ENCODE results near the gene KRTAP19-4. TPM values are rescaled to one million over a fixed set of nuclear protein-coding genes. Genes with fewer than 3 reads are reported as not detected.

KRTAP19-4 gene
- polyA plus RNA-seq, 1 donor (not counting 4 experiments of a cell fraction or from before 2014, with no cell fraction given) = not detected

- DNase-seq (ENCODE audit: low read depth, low spot score) = no peak
Observed at GRCh38 chr21:30480145-30480544, 16.8 kb downstream of the KRTAP19-4 start, which contains the start of gene KRTAP19-1. KRTAP19-1 (minus strand) TSS chr21:30480367; CDS start chr21:30480317, 50 bp downstream.

GRCh38 chr21:30479259-30479658 is 17.7 kb downstream of the KRTAP19-4 start:
- H4K20me1 ChIP-seq (ENCODE audit: control insufficient read depth, extremely low read depth, insufficient read depth, low read length) = no peaks in the 10 kb centered on the region
- no peak overlapping the region for H3K4me3 ChIP-seq (ENCODE audit: control insufficient read depth in 2 of 3, extremely low read depth in 1 of 3, insufficient read depth in 2 of 3, low read depth in 1 of 3, low read length in 3 of 3)
- H3K4me1 ChIP-seq (ENCODE audit: control insufficient read depth, extremely low read depth, insufficient read depth, low read length) = peaks cover 8% of the 10 kb centered on the region
- H3K79me2 ChIP-seq (ENCODE audit: control insufficient read depth, insufficient read depth, low read length) = no peaks in the 10 kb centered on the region
- no peaks in the 10 kb centered on the region for H3K36me3 ChIP-seq (ENCODE audit: control insufficient read depth in 2 of 2, extremely low read depth in 1 of 2, insufficient read depth in 2 of 2, low read length in 2 of 2)
- no peak overlapping the region for H3K4me2 ChIP-seq (ENCODE audit: control insufficient read depth, extremely low read depth, insufficient read depth, low read depth, low read length)
- no peak for DNase-seq (ENCODE audit: low read depth, low spot score)
- no peaks in the 10 kb centered on the region for H3K9me1 ChIP-seq (ENCODE audit: control insufficient read depth, extremely low read depth, insufficient read depth, low read length)
- H3K27me3 ChIP-seq (ENCODE audit: control insufficient read depth, extremely low read depth, insufficient read depth, low read length) = no peaks in the 10 kb centered on the region
- H3K9ac ChIP-seq (ENCODE audit: control insufficient read depth, extremely low read depth, insufficient read depth, low read length) = no peak overlapping the region
- no peak for TF ChIP-seq EZH2 (IDR thresholded peaks at IDR 0.05; ENCODE audit: low read length)
- TF ChIP-seq, protein P1, sequence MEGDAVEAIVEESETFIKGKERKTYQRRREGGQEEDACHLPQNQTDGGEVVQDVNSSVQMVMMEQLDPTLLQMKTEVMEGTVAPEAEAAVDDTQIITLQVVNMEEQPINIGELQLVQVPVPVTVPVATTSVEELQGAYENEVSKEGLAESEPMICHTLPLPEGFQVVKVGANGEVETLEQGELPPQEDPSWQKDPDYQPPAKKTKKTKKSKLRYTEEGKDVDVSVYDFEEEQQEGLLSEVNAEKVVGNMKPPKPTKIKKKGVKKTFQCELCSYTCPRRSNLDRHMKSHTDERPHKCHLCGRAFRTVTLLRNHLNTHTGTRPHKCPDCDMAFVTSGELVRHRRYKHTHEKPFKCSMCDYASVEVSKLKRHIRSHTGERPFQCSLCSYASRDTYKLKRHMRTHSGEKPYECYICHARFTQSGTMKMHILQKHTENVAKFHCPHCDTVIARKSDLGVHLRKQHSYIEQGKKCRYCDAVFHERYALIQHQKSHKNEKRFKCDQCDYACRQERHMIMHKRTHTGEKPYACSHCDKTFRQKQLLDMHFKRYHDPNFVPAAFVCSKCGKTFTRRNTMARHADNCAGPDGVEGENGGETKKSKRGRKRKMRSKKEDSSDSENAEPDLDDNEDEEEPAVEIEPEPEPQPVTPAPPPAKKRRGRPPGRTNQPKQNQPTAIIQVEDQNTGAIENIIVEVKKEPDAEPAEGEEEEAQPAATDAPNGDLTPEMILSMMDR (optimal IDR thresholded peaks at IDR 0.05 in 1 of 3, IDR thresholded peaks at IDR 0.05 in 1 of 3, conservative IDR thresholded peaks at IDR 0.05 in 1 of 3; ENCODE audit: extremely low read depth in 1 of 3, insufficient read depth in 2 of 3, low read length in 3 of 3) = no peak
- no peaks in the 10 kb centered on the region for H3K9me3 ChIP-seq (ENCODE audit: control insufficient read depth, low read depth, low read length)
- no peak overlapping the region for H3K27ac ChIP-seq (ENCODE audit: control insufficient read depth, insufficient read depth, low read length)
- dilution Hi-C loops (cut with MboI; ENCODE audit: extremely low pct_ligation_motif_present, low sequenced_read_pairs) = no loop called here
- no peak overlapping the region for H2AFZ ChIP-seq (ENCODE audit: control insufficient read depth, low read length)
- no peak for FAIRE-seq

More at GRCh38 chr21:30480145-30480544, 16.8 kb downstream of the KRTAP19-4 start, which contains the start of gene KRTAP19-1:
- dilution Hi-C loops (cut with MboI; ENCODE audit: extremely low pct_ligation_motif_present, low sequenced_read_pairs) = no loop called here
- no peaks in the 10 kb centered on the region for H3K9me1 ChIP-seq (ENCODE audit: control insufficient read depth, extremely low read depth, insufficient read depth, low read length)
- no peak within 1 kb of the TSS for H3K4me2 ChIP-seq (ENCODE audit: control insufficient read depth, extremely low read depth, insufficient read depth, low read depth, low read length)
- FAIRE-seq = peak; percentile 5
- no peaks in the 10 kb centered on the region for H3K27me3 ChIP-seq (ENCODE audit: control insufficient read depth, extremely low read depth, insufficient read depth, low read length)
- no peak within 1 kb of the TSS for H3K27ac ChIP-seq (ENCODE audit: control insufficient read depth, insufficient read depth, low read length)
- no peaks in the 10 kb centered on the region for H3K36me3 ChIP-seq (ENCODE audit: control insufficient read depth in 2 of 2, extremely low read depth in 1 of 2, insufficient read depth in 2 of 2, low read length in 2 of 2)
- no peak within 1 kb of the TSS for H3K9ac ChIP-seq (ENCODE audit: control insufficient read depth, extremely low read depth, insufficient read depth, low read length)
- H3K4me3 ChIP-seq (ENCODE audit: control insufficient read depth in 2 of 3, extremely low read depth in 1 of 3, insufficient read depth in 2 of 3, low read depth in 1 of 3, low read length in 3 of 3) = no peak within 1 kb of the TSS
- no peaks in the 10 kb centered on the region for H3K9me3 ChIP-seq (ENCODE audit: control insufficient read depth, low read depth, low read length)
- H4K20me1 ChIP-seq (ENCODE audit: control insufficient read depth, extremely low read depth, insufficient read depth, low read length) = no peaks in the 10 kb centered on the region
- TF ChIP-seq EZH2 (IDR thresholded peaks at IDR 0.05; ENCODE audit: low read length) = no peak
- TF ChIP-seq, protein P1 (optimal IDR thresholded peaks at IDR 0.05 in 1 of 3, IDR thresholded peaks at IDR 0.05 in 1 of 3, conservative IDR thresholded peaks at IDR 0.05 in 1 of 3; ENCODE audit: extremely low read depth in 1 of 3, insufficient read depth in 2 of 3, low read length in 3 of 3) = no peak
- no peaks in the 10 kb centered on the region for H3K79me2 ChIP-seq (ENCODE audit: control insufficient read depth, insufficient read depth, low read length)
- H3K4me1 ChIP-seq (ENCODE audit: control insufficient read depth, extremely low read depth, insufficient read depth, low read length) = peaks cover 8% of the 10 kb centered on the region
- H2AFZ ChIP-seq (ENCODE audit: control insufficient read depth, low read length) = no peak within 1 kb of the TSS

Measured in keratinocyte (primary cell).